ENCODE data around the gene ADRA1B. TPM values are rescaled to one million over a fixed set of nuclear protein-coding genes. Genes with fewer than 3 reads are reported as not detected.

ADRA1B gene
- polyA plus RNA-seq, 1 experiment = 0.58 TPM

- POLR2A ChIA-PET = no interaction called here
- no peak overlapping the region for H3K27ac ChIP-seq (ENCODE audit: low read depth, low read length)
- no peak for DNase-seq (ENCODE audit: low read depth, low spot score)
Measured at GRCh38 chr5:159969966-159970365, 53.7 kb downstream of the ADRA1B start.

GRCh38 chr5:159971038-159971437 is 54.8 kb downstream of the ADRA1B start:
- TF ChIP-seq, protein P1, sequence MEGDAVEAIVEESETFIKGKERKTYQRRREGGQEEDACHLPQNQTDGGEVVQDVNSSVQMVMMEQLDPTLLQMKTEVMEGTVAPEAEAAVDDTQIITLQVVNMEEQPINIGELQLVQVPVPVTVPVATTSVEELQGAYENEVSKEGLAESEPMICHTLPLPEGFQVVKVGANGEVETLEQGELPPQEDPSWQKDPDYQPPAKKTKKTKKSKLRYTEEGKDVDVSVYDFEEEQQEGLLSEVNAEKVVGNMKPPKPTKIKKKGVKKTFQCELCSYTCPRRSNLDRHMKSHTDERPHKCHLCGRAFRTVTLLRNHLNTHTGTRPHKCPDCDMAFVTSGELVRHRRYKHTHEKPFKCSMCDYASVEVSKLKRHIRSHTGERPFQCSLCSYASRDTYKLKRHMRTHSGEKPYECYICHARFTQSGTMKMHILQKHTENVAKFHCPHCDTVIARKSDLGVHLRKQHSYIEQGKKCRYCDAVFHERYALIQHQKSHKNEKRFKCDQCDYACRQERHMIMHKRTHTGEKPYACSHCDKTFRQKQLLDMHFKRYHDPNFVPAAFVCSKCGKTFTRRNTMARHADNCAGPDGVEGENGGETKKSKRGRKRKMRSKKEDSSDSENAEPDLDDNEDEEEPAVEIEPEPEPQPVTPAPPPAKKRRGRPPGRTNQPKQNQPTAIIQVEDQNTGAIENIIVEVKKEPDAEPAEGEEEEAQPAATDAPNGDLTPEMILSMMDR (IDR thresholded peaks at IDR 0.05; ENCODE audit: low read depth, low read length) = no peak
- H3K9me3 ChIP-seq (ENCODE audit: control insufficient read depth, insufficient read depth, low read length) = peaks cover 4% of the 10 kb centered on the region; the same call in 1 of the 2 replicates
- no peak for DNase-seq (ENCODE audit: low read depth, low spot score)
- H3K4me3 ChIP-seq (ENCODE audit: low read depth, low read length) = no peak overlapping the region
- CTCF ChIA-PET = interaction anchor here (1.4 kb wide), 1 partner anchor 526 kb away, joined by 3 read pairs; no protein-coding TSS in a partner anchor
- H3K27me3 ChIP-seq (ENCODE audit: control insufficient read depth, insufficient read depth, low read length) = peaks cover 3% of the 10 kb centered on the region
- POLR2A ChIA-PET = no interaction called here
- H3K27ac ChIP-seq (ENCODE audit: low read depth, low read length) = peak overlapping the region; percentile 73

More at GRCh38 chr5:159969966-159970365, 53.7 kb downstream of the ADRA1B start:
- H3K27me3 ChIP-seq (ENCODE audit: control insufficient read depth, insufficient read depth, low read length) = peaks cover 3% of the 10 kb centered on the region
- TF ChIP-seq, protein P1 (IDR thresholded peaks at IDR 0.05; ENCODE audit: low read depth, low read length) = no peak
- peaks cover 4% of the 10 kb centered on the region; the same call in 1 of the 2 replicates for H3K9me3 ChIP-seq (ENCODE audit: control insufficient read depth, insufficient read depth, low read length)
- H3K4me3 ChIP-seq (ENCODE audit: low read depth, low read length) = no peak overlapping the region
- CTCF ChIA-PET = interaction anchor here (1.4 to 1.8 kb wide), 2 partner anchors 17 to 525 kb away, joined by 3 to 6 read pairs; no protein-coding TSS in a partner anchor

DNA sequence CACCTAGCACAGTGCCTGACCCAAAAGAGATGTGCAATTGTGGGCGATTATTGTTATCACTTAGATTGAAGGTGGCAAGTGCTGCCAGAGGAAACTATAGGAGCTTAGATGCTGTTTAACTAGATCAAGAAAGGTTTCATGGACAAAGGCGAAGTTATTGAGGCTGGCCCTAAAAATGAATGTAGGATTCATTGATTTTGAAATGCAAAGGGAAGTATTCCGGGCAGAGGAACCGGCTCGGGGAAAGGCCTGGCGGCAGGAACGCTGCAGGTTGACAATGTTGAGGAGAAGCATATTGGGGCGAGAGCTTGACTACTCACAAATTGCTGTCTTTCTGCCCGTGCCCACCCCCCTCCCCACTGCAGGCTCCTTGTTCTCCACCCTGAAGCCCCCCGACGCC is 55.2 kb downstream of the ADRA1B start:
- TF ChIP-seq, protein P1 (IDR thresholded peaks at IDR 0.05; ENCODE audit: low read depth, low read length) = no peak
- Histone ChIP-seq H3K27me3 (ENCODE audit: control insufficient read depth, insufficient read depth, low read length) (no peaks in the 10 kb centered on the region), H3K27ac (ENCODE audit: low read depth, low read length) (peak overlapping the region; percentile 61), H3K4me3 (ENCODE audit: low read depth, low read length) (no peak overlapping the region), H3K9me3 (ENCODE audit: control insufficient read depth, insufficient read depth, low read length) (peaks cover 4% of the 10 kb centered on the region; the same call in 1 of the 2 replicates)
- no peak for DNase-seq (ENCODE audit: low read depth, low spot score)
- ChIA-PET CTCF (no interaction called here), POLR2A (no interaction called here)

GRCh38 chr5:159971931-159972461 is 55.7 kb downstream of the ADRA1B start:
- POLR2A ChIA-PET = no interaction called here
- no peak overlapping the region for H3K27ac ChIP-seq (ENCODE audit: low read depth, low read length)
- DNase-seq (ENCODE audit: low read depth, low spot score) = no peak
- H3K9me3 ChIP-seq (ENCODE audit: control insufficient read depth, insufficient read depth, low read length) = peaks cover 4% of the 10 kb centered on the region; the same call in 1 of the 2 replicates
- H3K27me3 ChIP-seq (ENCODE audit: control insufficient read depth, insufficient read depth, low read length) = no peaks in the 10 kb centered on the region
- CTCF ChIA-PET = no interaction called here
- TF ChIP-seq, protein P1 (IDR thresholded peaks at IDR 0.05; ENCODE audit: low read depth, low read length) = no peak
- H3K4me3 ChIP-seq (ENCODE audit: low read depth, low read length) = no peak overlapping the region

- DNase-seq (ENCODE audit: low read depth, low spot score) = no peak
- ChIA-PET CTCF (interaction anchor here (2.3 kb wide), 1 partner anchor 49 kb away, joined by 7 read pairs; no protein-coding TSS in a partner anchor), POLR2A (no interaction called here)
- TF ChIP-seq, protein P1 (IDR thresholded peaks at IDR 0.05; ENCODE audit: low read depth, low read length) = no peak
- H3K27ac ChIP-seq (ENCODE audit: low read depth, low read length) = no peak overlapping the region
- no peak overlapping the region for H3K4me3 ChIP-seq (ENCODE audit: low read depth, low read length)
- peaks cover 4% of the 10 kb centered on the region; the same call in 1 of the 2 replicates for H3K9me3 ChIP-seq (ENCODE audit: control insufficient read depth, insufficient read depth, low read length)
- no peaks in the 10 kb centered on the region for H3K27me3 ChIP-seq (ENCODE audit: control insufficient read depth, insufficient read depth, low read length)
Measured at GRCh38 chr5:159972538-159973362, 56.5 kb downstream of the ADRA1B start.
